B cell (primary cell): ENCODE results near the gene CIBAR2. TPM values are rescaled to one million over a fixed set of nuclear protein-coding genes. Genes with fewer than 3 reads are reported as not detected.

ENCODE experiments used
- ATAC-seq: fragments of 200-7000 bp; cut with Tn5 transposase; one replicate; pipeline ENCODE4 v1.10.0; 2021; ENCODE audit warnings: low read depth, mild to moderate bottlenecking, moderate number of reproducible peaks, moderate library complexity
- CTCF ChIA-PET: fragments of 350-600 bp; sonication (Branson Sonifier 250); formaldehyde crosslinking; loops from one replicate; lab custom pipeline; 2021; ENCODE audit warnings: antibody characterized with exemption, inconsistent platforms; lab: Charles Lee
- POLR2A ChIA-PET: fragments of 350-600 bp; sonication (Branson Sonifier 250); formaldehyde crosslinking; loops from one replicate; lab custom pipeline; 2021; ENCODE audit warnings: antibody characterized with exemption; lab: Charles Lee
- DNase-seq: peaks from one replicate; pipeline ENCODE4 v3.0.0; 2013
- H2AFZ ChIP-seq: 2 replicates; pipeline ENCODE4 v1.6.1; 2012; ENCODE audit warnings: mild to moderate bottlenecking, low read depth, low read length; ENCODE audit not compliant: insufficient read depth, poor library complexity, severe bottlenecking
- H3K27ac ChIP-seq, 2 donors: 1 replicate in 1 of 2; 2 replicates in 1 of 2; pipeline ENCODE4 v1.5.1; 2012 to 2013; ENCODE audit warnings: low read length in 2 of 2, mild to moderate bottlenecking in 2 of 2, moderate library complexity in 1 of 2
- H3K27me3 ChIP-seq, 4 experiments: fragments of 200-600 bp in 1 of 4; sonication (generic) in 1 of 4; replicated peaks in 1 of 4; 1 replicate in 2 of 4; 2 replicates in 2 of 4; pipeline versions ENCODE4 v1.6.1 to v1.7.0; 2013 to 2016; ENCODE audit warnings: low read length in 3 of 4, mild to moderate bottlenecking in 2 of 4, mixed read lengths in 1 of 4, moderate library complexity in 1 of 4; ENCODE audit not compliant: insufficient read depth in 4 of 4, control insufficient read depth in 3 of 4; ENCODE audit errors: control extremely low read depth in 1 of 4
- H3K36me3 ChIP-seq, 2 experiments: replicated peaks in 1 of 2; 1 replicate in 1 of 2; 2 replicates in 1 of 2; pipeline versions ENCODE4 v1.6.1 to v1.7.1; 2013; ENCODE audit warnings: low read length in 1 of 2; ENCODE audit not compliant: insufficient read depth in 2 of 2, control insufficient read depth in 1 of 2; ENCODE audit errors: control extremely low read depth in 1 of 2, extremely low read depth in 1 of 2
- H3K4me1 ChIP-seq, 2 donors: fragments of 200-600 bp in 1 of 2; sonication (generic) in 1 of 2; 1 replicate in 1 of 2; 2 replicates in 1 of 2; pipeline versions ENCODE4 v1.5.1 to v1.6.1; 2013 to 2017; ENCODE audit warnings: low read length in 2 of 2; ENCODE audit not compliant: control insufficient read depth in 2 of 2, insufficient read depth in 2 of 2
- H3K4me2 ChIP-seq: replicated peaks from 2 replicates; pipeline ENCODE3; 2012; ENCODE audit warnings: mild to moderate bottlenecking, low read depth, low read length; ENCODE audit not compliant: poor library complexity, severe bottlenecking
- H3K4me3 ChIP-seq, 5 experiments: fragments of 200-600 bp in 1 of 5; sonication (generic) in 1 of 5; 1 replicate in 3 of 5; 2 replicates in 2 of 5; pipeline versions ENCODE4 v1.5.1 to v1.7.0; 2011 to 2016; ENCODE audit warnings: low read length in 4 of 5, mild to moderate bottlenecking in 4 of 5, low read depth in 2 of 5, control low read depth in 1 of 5, moderate library complexity in 1 of 5; ENCODE audit not compliant: insufficient read depth in 1 of 5; ENCODE audit errors: control extremely low read depth in 1 of 5, extremely low read depth in 1 of 5
- H3K79me2 ChIP-seq: fragments of 200-600 bp; sonication (generic); one replicate; pipeline ENCODE4 v1.6.0; 2016; ENCODE audit warnings: low read length; ENCODE audit not compliant: control insufficient read depth, insufficient read depth
- H3K9ac ChIP-seq: fragments of 200-600 bp; sonication (generic); 2 replicates; pipeline ENCODE4 v1.6.1; 2017; ENCODE audit warnings: mild to moderate bottlenecking, low read length, moderate library complexity
- H3K9me3 ChIP-seq, 3 donors: one replicate each; pipeline versions ENCODE4 v1.6.1 to v1.7.1; 2013; ENCODE audit warnings: low read length in 2 of 3; ENCODE audit not compliant: control insufficient read depth in 2 of 3, insufficient read depth in 1 of 3; ENCODE audit errors: control extremely low read depth in 1 of 3
- H4K20me1 ChIP-seq: 2 replicates; pipeline ENCODE4 v1.6.0; 2012; ENCODE audit warnings: mild to moderate bottlenecking, low read length; ENCODE audit not compliant: insufficient read depth, control insufficient read depth, poor library complexity, severe bottlenecking
- H3K27ac Mint-ChIP-seq: one replicate; pipeline ENCODE4 v1.8.0; 2021; ENCODE audit warnings: mixed read lengths
- H3K27me3 Mint-ChIP-seq: one replicate; pipeline ENCODE4 v1.8.0; 2021; ENCODE audit warnings: mixed read lengths
- H3K4me1 Mint-ChIP-seq: one replicate; pipeline ENCODE4 v1.8.0; 2021; ENCODE audit warnings: mixed read lengths
- H3K4me3 Mint-ChIP-seq: one replicate; pipeline ENCODE4 v1.8.0; 2021; ENCODE audit warnings: mixed read lengths
- H3K9me3 Mint-ChIP-seq: one replicate; pipeline ENCODE4 v1.8.0; 2022; ENCODE audit warnings: mixed read lengths; ENCODE audit not compliant: insufficient read depth
- EZH2 ChIP-seq: IDR thresholded peaks from 2 replicates; pipeline ENCODE4 v1.6.1; 2012; ENCODE audit warnings: borderline replicate concordance, low read depth, mild to moderate bottlenecking, moderate library complexity, low read length; ENCODE audit not compliant: insufficient read depth, poor library complexity, severe bottlenecking
- WGBS: methylation state at CpG from one replicate; pipeline ENCODE4 v1.1.5; 2013; ENCODE audit warnings: missing lambda C conversion rate; ENCODE audit not compliant: insufficient coverage; 5-methylcytosine and 5-hydroxymethylcytosine counted together
- intact Hi-C: fragments of 100-400 bp; cut with micrococcal nuclease; formaldehyde crosslinking; loops from one replicate; pipeline ENCODE4 v1.10.0; 2022
- polyA plus RNA-seq: library from polyadenylated mRNA; depleted of rRNA; stranded (reverse); fragments of >200 nt; gene quantifications from 2 replicates; pipeline ENCODE4 v1.2.3, GENCODE V29; 2012
- total RNA-seq, 2 donors: library from RNA; stranded (reverse); fragments of 120-200 nt in 1 of 2; gene quantifications; 1 replicate in 1 of 2; 2 replicates in 1 of 2; pipeline versions ENCODE4 v1.2.3 to v1.2.4, GENCODE V29; 2013 to 2022
- TF ChIP-seq, protein P1 (sequence below): fragments of 200-600 bp; IDR thresholded peaks from one replicate; pipeline ENCODE4 v1.8.0; 2022; ENCODE audit warnings: antibody characterized with exemption, mild to moderate bottlenecking

CIBAR2 gene
- total and polyA plus RNA-seq, 2 donors (not counting 1 experiment from before 2014, with no cell fraction given): not detected

DNA sequence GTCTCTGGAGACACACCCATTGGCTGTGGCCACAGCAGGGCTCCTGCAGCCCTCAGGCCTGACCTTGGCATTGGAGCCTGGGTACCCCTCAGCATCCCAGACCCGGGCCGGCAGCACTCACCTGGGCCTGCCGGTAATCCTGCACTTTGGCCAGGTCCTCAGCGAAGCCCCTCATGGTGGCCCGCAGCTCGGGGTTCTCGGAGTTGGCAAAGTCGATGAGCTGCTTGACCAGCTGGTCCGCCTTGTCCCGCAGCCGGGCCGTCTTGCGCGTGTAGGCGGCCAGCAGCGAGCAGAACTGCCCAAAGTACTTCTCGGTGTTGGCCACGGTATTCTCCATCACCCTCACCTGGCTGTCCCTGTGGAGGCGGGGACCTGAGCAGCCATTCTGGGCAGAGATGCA is 2.2 kb downstream of the CIBAR2 start:
- Histone ChIP-seq H3K27ac (no peak overlapping the region), H2AFZ (no peak overlapping the region), H3K36me3 (no peaks in the 10 kb centered on the region), H3K9ac (no peak overlapping the region), H3K4me1 (peaks cover 4 to 11% of the 10 kb centered on the region in 2 donors), H3K4me3 (no peak overlapping the region), H3K79me2 (no peaks in the 10 kb centered on the region), H3K4me2 (no peak overlapping the region), H4K20me1 (no peaks in the 10 kb centered on the region), H3K27me3 (no peaks in the 10 kb centered on the region), H3K9me3 (peaks cover 0 to 6% (median 0%) of the 10 kb centered on the region in 3 donors)
- TF ChIP-seq, protein P1, sequence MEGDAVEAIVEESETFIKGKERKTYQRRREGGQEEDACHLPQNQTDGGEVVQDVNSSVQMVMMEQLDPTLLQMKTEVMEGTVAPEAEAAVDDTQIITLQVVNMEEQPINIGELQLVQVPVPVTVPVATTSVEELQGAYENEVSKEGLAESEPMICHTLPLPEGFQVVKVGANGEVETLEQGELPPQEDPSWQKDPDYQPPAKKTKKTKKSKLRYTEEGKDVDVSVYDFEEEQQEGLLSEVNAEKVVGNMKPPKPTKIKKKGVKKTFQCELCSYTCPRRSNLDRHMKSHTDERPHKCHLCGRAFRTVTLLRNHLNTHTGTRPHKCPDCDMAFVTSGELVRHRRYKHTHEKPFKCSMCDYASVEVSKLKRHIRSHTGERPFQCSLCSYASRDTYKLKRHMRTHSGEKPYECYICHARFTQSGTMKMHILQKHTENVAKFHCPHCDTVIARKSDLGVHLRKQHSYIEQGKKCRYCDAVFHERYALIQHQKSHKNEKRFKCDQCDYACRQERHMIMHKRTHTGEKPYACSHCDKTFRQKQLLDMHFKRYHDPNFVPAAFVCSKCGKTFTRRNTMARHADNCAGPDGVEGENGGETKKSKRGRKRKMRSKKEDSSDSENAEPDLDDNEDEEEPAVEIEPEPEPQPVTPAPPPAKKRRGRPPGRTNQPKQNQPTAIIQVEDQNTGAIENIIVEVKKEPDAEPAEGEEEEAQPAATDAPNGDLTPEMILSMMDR: no peak
- no peak for TF ChIP-seq EZH2
- Mint-ChIP-seq H3K27me3 (no peaks in the 10 kb centered on the region), H3K9me3 (no peaks in the 10 kb centered on the region), H3K4me3 (no peak overlapping the region), H3K4me1 (peaks cover 10% of the 10 kb centered on the region), H3K27ac (no peak overlapping the region)
- POLR2A ChIA-PET: no interaction called here
- WGBS: 98% methylated on average over 19 of the region's 19 CpGs
- DNase-seq: no peak
- CTCF ChIA-PET: interaction anchor here (0.7 kb wide), 1 partner anchor 140 kb away, joined by 3 read pairs; no protein-coding TSS in a partner anchor
- intact Hi-C loops: no loop called here
- no peak for ATAC-seq

DNA sequence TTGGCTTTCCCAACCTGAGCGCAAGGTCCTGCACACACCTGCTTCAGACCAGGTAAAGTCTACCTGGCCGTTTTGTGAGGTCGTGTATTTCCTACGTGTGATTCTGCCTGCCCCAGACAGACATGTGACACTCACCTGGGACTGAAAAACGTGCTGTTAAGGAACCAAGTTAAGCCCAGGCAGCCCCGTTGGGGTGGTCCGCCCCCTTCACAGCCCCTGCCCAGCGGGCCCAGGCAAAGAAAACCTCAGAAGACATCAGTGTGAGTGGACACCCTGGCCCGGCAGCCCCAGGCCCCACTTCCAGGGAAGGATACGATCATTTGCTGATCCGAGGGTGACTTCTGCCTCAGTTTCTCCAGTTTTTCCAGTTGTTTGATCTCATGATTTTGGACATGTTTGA is 4.7 kb downstream of the CIBAR2 start:
- CTCF ChIA-PET: no interaction called here
- H3K4me3 Mint-ChIP-seq: no peak overlapping the region
- Histone ChIP-seq H3K4me3 (no peak overlapping the region), H3K9ac (no peak overlapping the region), H2AFZ (no peak overlapping the region), H3K27ac (no peak overlapping the region), H3K4me1 (peaks cover 20 to 32% of the 10 kb centered on the region in 2 donors), H4K20me1 (no peaks in the 10 kb centered on the region), H3K36me3 (no peaks in the 10 kb centered on the region), H3K4me2 (no peak overlapping the region), H3K79me2 (no peaks in the 10 kb centered on the region), H3K27me3 (no peaks in the 10 kb centered on the region), H3K9me3 (peaks cover 0 to 2% (median 0%) of the 10 kb centered on the region in 3 donors)
- POLR2A ChIA-PET: no interaction called here
- 90% methylated on average over 11 of the region's 11 CpGs for WGBS
- no peak for TF ChIP-seq EZH2
- TF ChIP-seq, protein P1: no peak
- DNase-seq (no peak), ATAC-seq (no peak)
- no peak overlapping the region for H3K27ac Mint-ChIP-seq
- no peaks in the 10 kb centered on the region for H3K9me3 Mint-ChIP-seq
- H3K4me1 Mint-ChIP-seq: peaks cover 20% of the 10 kb centered on the region
- intact Hi-C loops: no loop called here
- H3K27me3 Mint-ChIP-seq: no peaks in the 10 kb centered on the region
